HCT116 (cell line): ENCODE results near the gene THADA. TPM values are rescaled to one million over a fixed set of nuclear protein-coding genes. Genes with fewer than 3 reads are reported as not detected.

Experiments
- ATAC-seq: fragments of 200-7000 bp; cut with Tn5 transposase; 2 replicates; pipeline ENCODE4 v1.9.1; 2020; ENCODE audit warnings: mild to moderate bottlenecking, moderate library complexity
- BruUV-seq: library from RNA; stranded (reverse); fragments of 400-500 nt; replicated peaks from 2 replicates; lab custom pipeline; 2021; lab: Mats Ljungman, UMichigan
- CTCF ChIA-PET: fragments of 300-600 bp; sonication (Branson Sonifier 250); formaldehyde crosslinking; loops from one replicate; lab custom pipeline; 2021; ENCODE audit warnings: antibody characterized with exemption; lab: Charles Lee
- POLR2A ChIA-PET: fragments of 300-600, 350-600 bp; sonication (Branson Sonifier 250); formaldehyde crosslinking; loops from one replicate; lab custom pipeline; 2021; ENCODE audit warnings: antibody characterized with exemption; lab: Charles Lee
- RAD21 ChIA-PET, 2 experiments: fragments of 300-600 bp; sonication (Branson Sonifier 250); formaldehyde crosslinking; loops; one replicate each; lab custom pipeline; 2023; ENCODE audit warnings: low total read pairs in 2 of 2; ENCODE audit not compliant: uncharacterized antibody in 2 of 2, unreplicated experiment in 2 of 2, low non-redundant PET in 1 of 2; lab: Charles Lee
- DNase-seq: peaks from one replicate; pipeline ENCODE4 v3.0.0-alpha.2; 2010; ENCODE audit warnings: low read depth, low spot score
- H2AFZ ChIP-seq: fragments of 200-600 bp; shearing (Covaris generic), sonication (generic); 2 replicates; pipeline ENCODE4 v1.6.1; 2017; ENCODE audit warnings: low read depth, mixed run types, mixed read lengths, antibody characterized with exemption, low read length; ENCODE audit not compliant: poor library complexity, severe bottlenecking
- H3K27ac ChIP-seq: 2 replicates; pipeline ENCODE4 v1.5.1; 2012; ENCODE audit warnings: low read depth, low read length
- H3K27me3 ChIP-seq: fragments of 200-600 bp; sonication (generic); 2 replicates; pipeline ENCODE4 v1.6.1; 2016; ENCODE audit warnings: mixed run types, low read length, mixed read lengths; ENCODE audit not compliant: insufficient read depth
- H3K36me3 ChIP-seq, 2 experiments: fragments of 200-500 bp in 1 of 2; fragments of 200-600 bp in 1 of 2; sonication (Bioruptor generic) in 1 of 2; sonication (generic) in 1 of 2; 2 replicates each; pipeline versions ENCODE4 v1.5.1 to v1.6.1; 2014 to 2016; ENCODE audit warnings: low read length in 2 of 2, inconsistent platforms in 1 of 2, mixed read lengths in 1 of 2, mixed run types in 1 of 2; ENCODE audit not compliant: insufficient read depth in 2 of 2, control insufficient read depth in 1 of 2
- H3K4me1 ChIP-seq, 2 experiments: fragments of 200-600 bp in 1 of 2; sonication (generic) in 1 of 2; 2 replicates each; pipeline versions ENCODE4 v1.5.1 to v1.6.1; 2012 to 2017; ENCODE audit warnings: low read length in 2 of 2, inconsistent platforms in 1 of 2, mild to moderate bottlenecking in 1 of 2, mixed read lengths in 1 of 2, mixed run types in 1 of 2, moderate library complexity in 1 of 2; ENCODE audit not compliant: insufficient read depth in 2 of 2, control insufficient read depth in 1 of 2
- H3K4me2 ChIP-seq: fragments of 200-600 bp; sonication (generic); 2 replicates; pipeline ENCODE4 v1.6.1; 2017; ENCODE audit warnings: mixed run types, low read length, mixed read lengths
- H3K4me3 ChIP-seq, 2 experiments: fragments of 200-600 bp in 1 of 2; sonication (generic) in 1 of 2; replicated peaks in 1 of 2; 2 replicates each; pipeline ENCODE4 v1.5.1; 2011 to 2016; ENCODE audit warnings: low read length in 2 of 2, control low read depth in 1 of 2, low read depth in 1 of 2, mild to moderate bottlenecking in 1 of 2, mixed read lengths in 1 of 2, mixed run types in 1 of 2
- H3K79me2 ChIP-seq: fragments of 200-600 bp; sonication (generic); 2 replicates; pipeline ENCODE4 v1.6.1; 2017; ENCODE audit warnings: mild to moderate bottlenecking, mixed run types, low read length, moderate library complexity, mixed read lengths; ENCODE audit not compliant: insufficient read depth
- H3K9ac ChIP-seq: fragments of 200-600 bp; sonication (generic); 2 replicates; pipeline ENCODE4 v1.6.1; 2016; ENCODE audit warnings: low read length, mixed read lengths
- H3K9me2 ChIP-seq: fragments of 200-600 bp; sonication (generic), shearing (Covaris generic); 2 replicates; pipeline ENCODE4 v1.6.1; 2017; ENCODE audit warnings: mixed run types, mild to moderate bottlenecking, moderate library complexity; ENCODE audit not compliant: insufficient read depth
- H3K9me3 ChIP-seq, 2 experiments: fragments of 200-500 bp in 1 of 2; fragments of 200-600 bp in 1 of 2; sonication (Bioruptor generic) in 1 of 2; sonication (generic) in 1 of 2; 2 replicates each; pipeline ENCODE4 v1.6.1; 2014 to 2017; ENCODE audit warnings: low read length in 2 of 2, mixed read lengths in 2 of 2, inconsistent platforms in 1 of 2, low read depth in 1 of 2, mild to moderate bottlenecking in 1 of 2, mixed run types in 1 of 2, moderate library complexity in 1 of 2; ENCODE audit not compliant: control insufficient read depth in 1 of 2, insufficient read depth in 1 of 2
- H4K20me1 ChIP-seq: fragments of 200-600 bp; sonication (generic), shearing (Covaris generic); 2 replicates; pipeline ENCODE4 v1.6.1; 2017; ENCODE audit warnings: mixed run types, mild to moderate bottlenecking, moderate library complexity; ENCODE audit not compliant: insufficient read depth
- ATF3 ChIP-seq: IDR thresholded peaks from 2 replicates; pipeline ENCODE4 v1.6.1; 2012
- CBX3 ChIP-seq: IDR thresholded peaks from 2 replicates; pipeline ENCODE4 v1.6.1; 2012; ENCODE audit warnings: low read depth
- CEBPB ChIP-seq: IDR thresholded peaks from 2 replicates; pipeline ENCODE4 v1.6.1; 2012; ENCODE audit warnings: low read depth
- CTCF ChIP-seq, 3 experiments: fragments of 200-600 bp in 1 of 3; sonication (generic) in 1 of 3; IDR thresholded peaks in 2 of 3; conservative IDR thresholded peaks in 1 of 3; 2 replicates each; pipeline ENCODE4 v1.5.1; 2012 to 2017; ENCODE audit warnings: low read depth in 2 of 3, low read length in 2 of 3, antibody characterized with exemption in 1 of 3, borderline replicate concordance in 1 of 3, control low read depth in 1 of 3, mild to moderate bottlenecking in 1 of 3, mixed read lengths in 1 of 3, mixed run types in 1 of 3, moderate library complexity in 1 of 3; ENCODE audit not compliant: insufficient read depth in 1 of 3
- ELF1 ChIP-seq: IDR thresholded peaks from 2 replicates; pipeline ENCODE4 v1.6.1; 2012; ENCODE audit warnings: low read depth, borderline replicate concordance
- EZH2phosphoT487 ChIP-seq: fragments of 200-600 bp; IDR thresholded peaks from 2 replicates; pipeline ENCODE4 v1.6.1; 2018; ENCODE audit warnings: antibody characterized with exemption, borderline replicate concordance
- FOSL1 ChIP-seq: IDR thresholded peaks from 2 replicates; pipeline ENCODE4 v1.6.1; 2012; ENCODE audit warnings: low read depth
- JUND ChIP-seq: IDR thresholded peaks from 2 replicates; pipeline ENCODE4 v1.6.1; 2012
- MAX ChIP-seq: IDR thresholded peaks from 2 replicates; pipeline ENCODE4 v1.6.1; 2012
- POLR2AphosphoS5 ChIP-seq: IDR thresholded peaks from 2 replicates; pipeline ENCODE4 v1.6.1; 2011; ENCODE audit warnings: mild to moderate bottlenecking, low read depth, low read length, moderate library complexity
- RAD21 ChIP-seq: IDR thresholded peaks from 2 replicates; pipeline ENCODE4 v1.6.1; 2012; ENCODE audit warnings: low read depth, mild to moderate bottlenecking
- REST ChIP-seq: IDR thresholded peaks from 2 replicates; pipeline ENCODE4 v1.6.1; 2012; ENCODE audit warnings: low read depth
- SIN3A ChIP-seq: IDR thresholded peaks from 2 replicates; pipeline ENCODE4 v1.6.1; 2012; ENCODE audit warnings: low read depth
- TCF7L2 ChIP-seq: IDR thresholded peaks from 2 replicates; pipeline ENCODE4 v1.7.0; 2011; ENCODE audit warnings: borderline replicate concordance, inconsistent platforms; ENCODE audit not compliant: insufficient read depth, insufficient read length; ENCODE audit errors: extremely low read depth
- YY1 ChIP-seq: IDR thresholded peaks from 2 replicates; pipeline ENCODE4 v1.6.1; 2011; ENCODE audit warnings: low read length, low read depth, moderate library complexity, mild to moderate bottlenecking; ENCODE audit not compliant: insufficient replicate concordance; ENCODE audit errors: extremely low read depth
- ZNF274 ChIP-seq: fragments of 200-500 bp; sonication (Bioruptor generic); IDR thresholded peaks from 2 replicates; pipeline ENCODE4 v1.6.1; 2014; ENCODE audit warnings: mild to moderate bottlenecking, low read depth, low read length, inconsistent platforms
- intact Hi-C: fragments of 100-400 bp; cut with micrococcal nuclease; formaldehyde crosslinking; loops from 2 replicates; pipeline ENCODE4 v1.10.0; 2022
- total RNA-seq: library from RNA; stranded (reverse); gene quantifications from one replicate; pipeline ENCODE4 v1.2.1, GENCODE V29; 2021; ENCODE audit not compliant: unreplicated experiment

Gene THADA
- total RNA-seq, 1 experiment from 2014 or later: 30.7 TPM

- H3K36me3 ChIP-seq: no peaks in the 10 kb centered on the region
- ATAC-seq (no peak), DNase-seq (no peak)
- H3K9me2 ChIP-seq: no peaks in the 10 kb centered on the region
- TF ChIP-seq SIN3A: no peak
- TF ChIP-seq POLR2AphosphoS5: no peak
- no peak for TF ChIP-seq ATF3
- TF ChIP-seq CBX3: no peak
- no peak for TF ChIP-seq REST
- no peak for TF ChIP-seq CTCF (IDR thresholded peaks at IDR 0.05 in 2 of 3, conservative IDR thresholded peaks at IDR 0.05 in 1 of 3; ENCODE audit: borderline replicate concordance in 1 of 3, insufficient read depth in 1 of 3, low read depth in 2 of 3, low read length in 2 of 3)
- no peak for TF ChIP-seq ZNF274
- no peak for TF ChIP-seq YY1
- TF ChIP-seq MAX: no peak
- TF ChIP-seq CEBPB: no peak
- TF ChIP-seq FOSL1: no peak
- TF ChIP-seq ELF1: no peak
- TF ChIP-seq TCF7L2: no peak
- TF ChIP-seq EZH2phosphoT487: no peak
- no peak for TF ChIP-seq JUND
- TF ChIP-seq RAD21: no peak
- ChIA-PET CTCF (interaction anchor here (1.1 kb wide), 1 partner anchor 13 kb away, joined by 4 read pairs; no protein-coding TSS in a partner anchor), RAD21 (no interaction called here), POLR2A (no interaction called here)
- H3K9me3 ChIP-seq: no peaks in the 10 kb centered on the region
- no peaks in the 10 kb centered on the region for H3K79me2 ChIP-seq
- BruUV-seq: no TSS peak
- no peaks in the 10 kb centered on the region for H3K27me3 ChIP-seq
- H3K9ac ChIP-seq: no peak overlapping the region
- H2AFZ ChIP-seq: no peak overlapping the region
- H3K4me3 ChIP-seq: no peak overlapping the region
- no peak overlapping the region for H3K4me2 ChIP-seq
- no peaks in the 10 kb centered on the region for H4K20me1 ChIP-seq
- peaks cover 19 to 31% of the 10 kb centered on the region in 2 experiments for H3K4me1 ChIP-seq
- no peak overlapping the region for H3K27ac ChIP-seq
- intact Hi-C loops: no loop called here
These were observed 380.1 kb downstream of the THADA start for GRCh38 chr2:43215673-43216255.
